ENCODE results near the gene ABI3BP. TPM values are rescaled to one million over a fixed set of nuclear protein-coding genes. Genes with fewer than 3 reads are reported as not detected.

Gene ABI3BP
- total RNA-seq, 1 experiment from 2014 or later, result 0.15 TPM

- ATAC-seq, result no peak
- no peak overlapping the region for H3K9ac ChIP-seq (ENCODE audit: low read length)
- H3K4me3 ChIP-seq (replicated peaks in 1 of 2; ENCODE audit: low read depth in 1 of 2, low read length in 2 of 2), result no peak overlapping the region
- intact Hi-C loops (cut with micrococcal nuclease), result no loop called here
- peak overlapping the region; percentile 13 for H2AFZ ChIP-seq (ENCODE audit: low read depth, low read length, poor library complexity, severe bottlenecking)
- no peaks in the 10 kb centered on the region for H3K79me2 ChIP-seq (ENCODE audit: insufficient read depth, low read length)
- no TSS peak for BruUV-seq (replicated peaks)
- no peaks in the 10 kb centered on the region for H3K9me3 ChIP-seq (ENCODE audit: control insufficient read depth in 1 of 2, insufficient read depth in 1 of 2, low read depth in 1 of 2, low read length in 2 of 2)
- H3K36me3 ChIP-seq (ENCODE audit: control insufficient read depth in 1 of 2, insufficient read depth in 2 of 2, low read length in 2 of 2), result no peaks in the 10 kb centered on the region
- no peak for DNase-seq (ENCODE audit: low read depth, low spot score)
- H3K27ac ChIP-seq (ENCODE audit: low read depth, low read length), result no peak overlapping the region
- no peaks in the 10 kb centered on the region for H3K9me2 ChIP-seq (ENCODE audit: insufficient read depth)
- TF ChIP-seq JUND (IDR thresholded peaks at IDR 0.05), result no peak
- no peak for TF ChIP-seq EGR1 (IDR thresholded peaks at IDR 0.05; ENCODE audit: low read depth)
- CTCF ChIA-PET, result no interaction called here
- peaks cover 16 to 32% of the 10 kb centered on the region in 2 experiments for H3K4me1 ChIP-seq (ENCODE audit: control insufficient read depth in 1 of 2, insufficient read depth in 2 of 2, low read length in 2 of 2)
- H3K4me2 ChIP-seq (ENCODE audit: low read length), result no peak overlapping the region
- POLR2A ChIA-PET, result no interaction called here
- H3K27me3 ChIP-seq (ENCODE audit: insufficient read depth, low read length), result no peaks in the 10 kb centered on the region
- RAD21 ChIA-PET (ENCODE audit: low non-redundant PET in 1 of 2, low total read pairs in 2 of 2, uncharacterized antibody in 2 of 2, unreplicated experiment in 2 of 2), result no interaction called here
- H4K20me1 ChIP-seq (ENCODE audit: insufficient read depth), result no peaks in the 10 kb centered on the region
These were observed 45.7 kb upstream of the ABI3BP start for GRCh38 chr3:101038880-101039279.

- no peaks in the 10 kb centered on the region for H3K36me3 ChIP-seq (ENCODE audit: control insufficient read depth in 1 of 2, insufficient read depth in 2 of 2, low read length in 2 of 2)
- no peaks in the 10 kb centered on the region for H4K20me1 ChIP-seq (ENCODE audit: insufficient read depth)
- ChIA-PET POLR2A (no interaction called here), RAD21 (ENCODE audit: low non-redundant PET in 1 of 2, low total read pairs in 2 of 2, uncharacterized antibody in 2 of 2, unreplicated experiment in 2 of 2) (no interaction called here), CTCF (no interaction called here)
- no peak overlapping the region for H3K4me3 ChIP-seq (replicated peaks in 1 of 2; ENCODE audit: low read depth in 1 of 2, low read length in 2 of 2)
- peaks cover 16 to 34% of the 10 kb centered on the region in 2 experiments for H3K4me1 ChIP-seq (ENCODE audit: control insufficient read depth in 1 of 2, insufficient read depth in 2 of 2, low read length in 2 of 2)
- H3K9ac ChIP-seq (ENCODE audit: low read length), result no peak overlapping the region
- H3K27ac ChIP-seq (ENCODE audit: low read depth, low read length), result no peak overlapping the region
- TF ChIP-seq YY1 (IDR thresholded peaks at IDR 0.05; ENCODE audit: extremely low read depth, insufficient replicate concordance, low read depth, low read length), result no peak
- TF ChIP-seq CBX3 (IDR thresholded peaks at IDR 0.05; ENCODE audit: low read depth), result no peak
- TF ChIP-seq FOSL1 (IDR thresholded peaks at IDR 0.05; ENCODE audit: low read depth), result no peak
- no peak for TF ChIP-seq MAX (IDR thresholded peaks at IDR 0.05)
- DNase-seq (ENCODE audit: low read depth, low spot score) (no peak), ATAC-seq (no peak)
- no peak overlapping the region for H2AFZ ChIP-seq (ENCODE audit: low read depth, low read length, poor library complexity, severe bottlenecking)
- intact Hi-C loops (cut with micrococcal nuclease), result no loop called here
- H3K9me3 ChIP-seq (ENCODE audit: control insufficient read depth in 1 of 2, insufficient read depth in 1 of 2, low read depth in 1 of 2, low read length in 2 of 2), result no peaks in the 10 kb centered on the region
- H3K27me3 ChIP-seq (ENCODE audit: insufficient read depth, low read length), result no peaks in the 10 kb centered on the region
- BruUV-seq (replicated peaks), result no TSS peak
- no peak overlapping the region for H3K4me2 ChIP-seq (ENCODE audit: low read length)
- H3K9me2 ChIP-seq (ENCODE audit: insufficient read depth), result no peaks in the 10 kb centered on the region
- no peaks in the 10 kb centered on the region for H3K79me2 ChIP-seq (ENCODE audit: insufficient read depth, low read length)
These were observed 45.2 kb upstream of the ABI3BP start for GRCh38 chr3:101038393-101038792.
